GM23248 (cell line): ENCODE measurements around the gene CADPS2.

Source experiments
- EZH2 ChIP-seq: fragments of 200-600 bp; sonication (generic); IDR thresholded peaks from 2 replicates; pipeline ENCODE4 v1.6.1; 2018; ENCODE audit warnings: antibody characterized with exemption, mild to moderate bottlenecking; ENCODE audit not compliant: insufficient read depth, poor library complexity, severe bottlenecking
- EZH2phosphoT487 ChIP-seq: fragments of 200-600 bp; sonication (generic); IDR thresholded peaks from 2 replicates; pipeline ENCODE4 v1.6.1; 2018; ENCODE audit warnings: antibody characterized with exemption, moderate library complexity, mild to moderate bottlenecking, low read depth; ENCODE audit not compliant: insufficient read depth

DNA sequence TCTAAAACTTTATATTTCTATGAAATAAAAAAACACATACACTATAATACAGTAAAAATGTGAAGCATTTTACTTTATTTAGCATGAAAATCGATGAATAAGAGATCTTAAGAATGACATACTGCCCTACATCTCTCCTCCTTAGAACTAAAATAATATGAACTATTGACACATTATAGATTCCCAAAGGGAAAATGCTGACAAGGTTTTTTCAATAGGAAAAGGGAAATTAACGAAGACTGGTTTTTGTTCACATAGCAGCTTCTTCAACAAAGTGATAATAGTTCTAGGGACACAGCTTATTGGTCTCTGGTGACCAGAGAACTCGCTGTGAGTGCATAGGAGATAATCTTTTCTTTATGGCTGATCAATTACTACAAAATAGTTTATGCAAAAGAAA, 523.8 kb downstream of the CADPS2 start:
- TF ChIP-seq EZH2 (no peak), EZH2phosphoT487 (no peak)
